ENCODE measurements around the gene LRRD1. TPM values are rescaled to one million over a fixed set of nuclear protein-coding genes. Genes with fewer than 3 reads are reported as not detected.
"Not testable (repeated sequence)": the region's sequence is repeated elsewhere in the genome, so short reads cannot be mapped to it uniquely, and the experiment has no call there.

Gene LRRD1
- total and polyA plus RNA-seq, 2 of the 13 experiments (the other 11 are each of a cell fraction or from before 2014, with no cell fraction given), result 0.03 TPM; not detected in 1

DNA sequence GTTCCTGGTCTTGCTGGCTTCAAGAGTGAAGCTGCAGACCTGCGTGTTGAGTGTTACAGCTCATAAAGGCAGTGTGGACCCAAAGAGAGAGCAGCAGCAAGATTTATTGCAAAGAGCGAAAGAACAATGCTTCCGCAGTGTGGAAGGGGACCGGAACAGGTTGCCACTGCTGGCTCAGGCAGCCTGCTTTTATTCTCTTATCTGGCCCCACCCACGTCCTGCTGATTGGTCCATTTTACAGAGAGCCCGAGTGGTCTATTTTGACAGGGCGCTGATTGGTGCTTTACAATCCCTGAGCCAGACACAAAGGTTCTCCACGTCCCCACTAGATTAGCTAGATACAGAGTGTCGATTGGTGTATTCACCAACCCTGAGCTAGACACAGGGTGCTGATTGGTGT, 36.2 kb downstream of the LRRD1 start:
- H3K4me3 ChIP-seq (replicated peaks in 1 of 3; ENCODE audit: insufficient read depth in 1 of 3, low read depth in 2 of 3, low read length in 3 of 3); POLR2A ChIA-PET; DNase-seq (ENCODE audit: low spot score); FAIRE-seq; H3K9me3 ChIP-seq (ENCODE audit: low read length); H3K27ac ChIP-seq (ENCODE audit: extremely low read length, insufficient read depth, low read length); H3K79me2 ChIP-seq (ENCODE audit: insufficient read depth, low read length); ATAC-seq; intact Hi-C loops (cut with micrococcal nuclease; ENCODE audit: unreplicated experiment); in situ Hi-C loops (cut with HindIII; ENCODE audit: extremely low pct_ligation_motif_present, low pct_unique_long_range_greater_than_20kb); H3K9ac ChIP-seq (ENCODE audit: insufficient read depth, low read depth, low read length); H3K4me1 ChIP-seq (ENCODE audit: insufficient read depth, low read length); H3K36me3 ChIP-seq (replicated peaks in 1 of 2; ENCODE audit: control insufficient read depth in 1 of 2, insufficient read depth in 2 of 2, low read length in 2 of 2); H2AFZ ChIP-seq (ENCODE audit: low read length); BruUV-seq (replicated peaks); H4K20me1 ChIP-seq (ENCODE audit: insufficient read depth, low read length); H3K27me3 ChIP-seq (ENCODE audit: control insufficient read depth in 1 of 2, insufficient read depth in 2 of 2, low read length in 2 of 2); CTCF ChIA-PET (ENCODE audit: low intra/inter-chr PET ratio, low total read pairs): not testable (repeated sequence)
- H3K4me2 ChIP-seq (ENCODE audit: low read depth, low read length), result 0 out of 2 replicates have a peak overlapping the region, but pooled peaks have one; percentile 3
- peak; percentile 54 for TF ChIP-seq NFYB (CRISPR knock-in tag; IDR thresholded peaks at IDR 0.05)
- WGBS (ENCODE audit: low lambda C conversion rate), result 79% methylated on average over 9 of the region's 9 CpGs

DNA sequence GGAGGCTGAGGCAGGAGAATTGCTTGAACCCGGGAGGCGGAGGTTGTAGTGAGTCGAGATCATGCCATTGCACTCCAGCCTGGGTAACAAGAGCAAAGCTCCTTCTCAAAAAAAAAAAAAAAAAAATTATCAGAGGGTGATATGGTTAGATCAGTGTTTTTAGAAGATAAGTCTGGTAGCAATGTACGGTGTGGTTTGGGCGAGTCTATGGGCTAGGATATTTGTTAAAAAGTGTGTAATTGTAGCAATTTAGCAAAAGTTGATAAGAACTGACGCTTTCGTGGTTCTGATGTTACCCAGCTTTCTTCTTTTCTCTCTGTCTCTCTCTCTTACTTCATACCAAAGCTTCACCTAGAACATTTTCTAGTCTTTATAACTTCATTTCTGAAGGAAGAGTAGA, 37.8 kb downstream of the LRRD1 start:
- CTCF ChIA-PET (ENCODE audit: low intra/inter-chr PET ratio, low total read pairs), result no interaction called here
- POLR2A ChIA-PET, result no interaction called here
- Histone ChIP-seq H3K4me2 (ENCODE audit: low read depth, low read length) (no peak overlapping the region), H3K4me1 (ENCODE audit: insufficient read depth, low read length) (peaks cover 10% of the 10 kb centered on the region), H3K9ac (ENCODE audit: insufficient read depth, low read depth, low read length) (no peak overlapping the region), H3K4me3 (replicated peaks in 1 of 3; ENCODE audit: insufficient read depth in 1 of 3, low read depth in 2 of 3, low read length in 3 of 3) (no peak overlapping the region), H3K27me3 (ENCODE audit: control insufficient read depth in 1 of 2, insufficient read depth in 2 of 2, low read length in 2 of 2) (no peaks in the 10 kb centered on the region), H3K79me2 (ENCODE audit: insufficient read depth, low read length) (no peaks in the 10 kb centered on the region), H3K36me3 (replicated peaks in 1 of 2; ENCODE audit: control insufficient read depth in 1 of 2, insufficient read depth in 2 of 2, low read length in 2 of 2) (no peaks in the 10 kb centered on the region), H3K9me3 (ENCODE audit: low read length) (no peaks in the 10 kb centered on the region), H4K20me1 (ENCODE audit: insufficient read depth, low read length) (no peaks in the 10 kb centered on the region), H3K27ac (ENCODE audit: extremely low read length, insufficient read depth, low read length) (no peak overlapping the region), H2AFZ (ENCODE audit: low read length) (no peak overlapping the region)
- FAIRE-seq, result no peak
- DNase-seq (ENCODE audit: low spot score), result no peak
- no peak for ATAC-seq
- TF ChIP-seq SRF (IDR thresholded peaks at IDR 0.05; ENCODE audit: low read depth, low read length), result no peak
- no peak for TF ChIP-seq ZEB1 (IDR thresholded peaks at IDR 0.05; ENCODE audit: insufficient replicate concordance, low read depth)
- TF ChIP-seq CBX5 (CRISPR knock-in tag; IDR thresholded peaks at IDR 0.05; ENCODE audit: borderline replicate concordance), result no peak
- TF ChIP-seq, protein P1, sequence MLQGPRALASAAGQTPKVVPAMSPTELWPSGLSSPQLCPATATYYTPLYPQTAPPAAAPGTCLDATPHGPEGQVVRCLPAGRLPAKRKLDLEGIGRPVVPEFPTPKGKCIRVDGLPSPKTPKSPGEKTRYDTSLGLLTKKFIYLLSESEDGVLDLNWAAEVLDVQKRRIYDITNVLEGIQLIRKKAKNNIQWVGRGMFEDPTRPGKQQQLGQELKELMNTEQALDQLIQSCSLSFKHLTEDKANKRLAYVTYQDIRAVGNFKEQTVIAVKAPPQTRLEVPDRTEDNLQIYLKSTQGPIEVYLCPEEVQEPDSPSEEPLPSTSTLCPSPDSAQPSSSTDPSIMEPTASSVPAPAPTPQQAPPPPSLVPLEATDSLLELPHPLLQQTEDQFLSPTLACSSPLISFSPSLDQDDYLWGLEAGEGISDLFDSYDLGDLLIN (CRISPR knock-in tag; IDR thresholded peaks at IDR 0.05; ENCODE audit: borderline replicate concordance), result no peak
- WGBS (ENCODE audit: low lambda C conversion rate), result 75% methylated on average over 7 of the region's 7 CpGs
- in situ Hi-C loops (cut with HindIII; ENCODE audit: extremely low pct_ligation_motif_present, low pct_unique_long_range_greater_than_20kb) (no loop called here), intact Hi-C loops (cut with micrococcal nuclease; ENCODE audit: unreplicated experiment) (no loop called here)
- BruUV-seq (replicated peaks), result no TSS peak

Measured in HepG2 (cell line).